ENCODE measurements around the gene RYR1. TPM values are rescaled to one million over a fixed set of nuclear protein-coding genes. Genes with fewer than 3 reads are reported as not detected.

RYR1 gene
- total and polyA plus RNA-seq, 2 of the 8 experiments (the other 6 are each of a cell fraction or from before 2014, with no cell fraction given), result 5.8 to 11.8 TPM

GRCh38 chr19:38455031-38455430, 21.5 kb downstream of the RYR1 start:
- H4K20me1 ChIP-seq (replicated peaks in 1 of 2; ENCODE audit: control insufficient read depth in 1 of 2, insufficient read depth in 2 of 2, low read length in 2 of 2), result peaks cover 2 to 9% of the 10 kb centered on the region in 2 experiments
- peaks cover 16 to 40% (median 28%) of the 10 kb centered on the region in 4 experiments; a peak in 6 of 8 replicates for H3K36me3 ChIP-seq (ENCODE audit: control insufficient read depth in 2 of 4, insufficient read depth in 4 of 4, low read length in 3 of 4)
- H4K8ac ChIP-seq (ENCODE audit: extremely low read depth, insufficient read depth, low read length), result no peak overlapping the region
- H2BK5ac ChIP-seq (ENCODE audit: low read depth, low read length), result no peak overlapping the region
- ChIA-PET POLR2A (ENCODE audit: partially characterized antibody) (no interaction called here), CTCF (ENCODE audit: partially characterized antibody) (interaction anchor here (0.6 kb wide), 1 partner anchor 1040 kb away, joined by 3 read pairs; no protein-coding TSS in a partner anchor)
- H3K27ac ChIP-seq (ENCODE audit: low read depth, low read length), result no peak overlapping the region
- no peak overlapping the region for H3K23ac ChIP-seq (ENCODE audit: insufficient read length)
- TF ChIP-seq SIN3A (conservative IDR thresholded peaks at IDR 0.05 in 1 of 2, IDR thresholded peaks at IDR 0.05 in 1 of 2; ENCODE audit: low read depth in 1 of 2, low read length in 2 of 2) (0 out of 4 replicates have a peak, but pooled peaks of 1 of the 2 experiments have one; percentile 18), PHF8 (conservative IDR thresholded peaks at IDR 0.05; ENCODE audit: low read depth, low read length) (no peak)
- no peak overlapping the region for H2AK5ac ChIP-seq (ENCODE audit: low read depth, low read length)
- DNase-seq (ENCODE audit: low read depth in 1 of 2, low spot score in 2 of 2) (no peak), FAIRE-seq (no peak)
- no peaks in the 10 kb centered on the region; the same call in 1 of the 2 replicates for H3K23me2 ChIP-seq (ENCODE audit: low read depth, low read length)
- no peak overlapping the region for H2BK12ac ChIP-seq (ENCODE audit: low read depth, low read length)
- peaks cover 0 to 5% (median 2%) of the 10 kb centered on the region in 4 experiments; a peak in 5 of 7 replicates for H3K4me1 ChIP-seq (replicated peaks in 1 of 4; ENCODE audit: control insufficient read depth in 3 of 4, insufficient read depth in 4 of 4, low read length in 3 of 4)
- no peak overlapping the region for H2BK120ac ChIP-seq (replicated peaks; ENCODE audit: low read depth, low read length)
- no peak overlapping the region for H2BK15ac ChIP-seq (ENCODE audit: low read length)
- H3K79me2 ChIP-seq (ENCODE audit: control insufficient read depth in 1 of 2, insufficient read depth in 2 of 2, low read length in 2 of 2), result no peaks in the 10 kb centered on the region
- WGBS, 2 experiments (ENCODE audit: extremely low coverage in 1 of 2, insufficient coverage in 1 of 2, insufficient read length in 1 of 2, insufficient replicate concordance in 2 of 2, low coverage in 1 of 2, low lambda C conversion rate in 2 of 2, missing lambda C conversion rate in 1 of 2), result 82% methylated on average over 4 of the region's 4 CpGs; no CpG with 5 or more reads in 1 of the 2 experiments
- no peak overlapping the region for H2AFZ ChIP-seq (ENCODE audit: low read length)
- no peak overlapping the region for H3K9ac ChIP-seq (replicated peaks in 1 of 4; ENCODE audit: extremely low read depth in 1 of 4, low read depth in 3 of 4, low read length in 3 of 4)
- no peak overlapping the region for H3K4ac ChIP-seq (replicated peaks; ENCODE audit: insufficient read length, low read depth, low read length)
- H2BK20ac ChIP-seq (ENCODE audit: low read length), result no peak overlapping the region
- no peak overlapping the region for H3K18ac ChIP-seq (ENCODE audit: extremely low read depth, low read length)
- no peaks in the 10 kb centered on the region for H3K27me3 ChIP-seq (replicated peaks in 1 of 4; ENCODE audit: control insufficient read depth in 3 of 4, extremely low read depth in 1 of 4, insufficient read depth in 3 of 4, low read length in 3 of 4)
- H3K56ac ChIP-seq (replicated peaks; ENCODE audit: insufficient read length, low read depth, low read length), result no peak overlapping the region
- H4K91ac ChIP-seq (replicated peaks; ENCODE audit: insufficient read length, low read length), result no peak overlapping the region
- no peak overlapping the region for H3K4me3 ChIP-seq (ENCODE audit: extremely low read depth in 1 of 4, insufficient read depth in 2 of 4, low read depth in 3 of 4, low read length in 4 of 4)
- no peaks in the 10 kb centered on the region for H3K9me3 ChIP-seq (ENCODE audit: insufficient read depth in 2 of 2, low read depth in 1 of 2, low read length in 1 of 2)
- H4K5ac ChIP-seq (ENCODE audit: insufficient read length, low read depth, low read length), result no peak overlapping the region
- no peak overlapping the region for H3K4me2 ChIP-seq (ENCODE audit: insufficient read depth in 1 of 2, low read depth in 2 of 2, low read length in 2 of 2)
- no peaks in the 10 kb centered on the region for H3K79me1 ChIP-seq (ENCODE audit: low read depth, low read length)
- H3K14ac ChIP-seq (ENCODE audit: insufficient read length), result no peak overlapping the region
